GM19328 (cell line): ENCODE results near the gene PACSIN1.

Experiments
- ATAC-seq: cut with Tn5 transposase; IDR thresholded peaks from one replicate; pipeline ENCODE4 v1.9.1; 2021; ENCODE audit warnings: mild to moderate bottlenecking, moderate library complexity; ENCODE audit not compliant: unreplicated experiment

The PACSIN1 gene, protein sequence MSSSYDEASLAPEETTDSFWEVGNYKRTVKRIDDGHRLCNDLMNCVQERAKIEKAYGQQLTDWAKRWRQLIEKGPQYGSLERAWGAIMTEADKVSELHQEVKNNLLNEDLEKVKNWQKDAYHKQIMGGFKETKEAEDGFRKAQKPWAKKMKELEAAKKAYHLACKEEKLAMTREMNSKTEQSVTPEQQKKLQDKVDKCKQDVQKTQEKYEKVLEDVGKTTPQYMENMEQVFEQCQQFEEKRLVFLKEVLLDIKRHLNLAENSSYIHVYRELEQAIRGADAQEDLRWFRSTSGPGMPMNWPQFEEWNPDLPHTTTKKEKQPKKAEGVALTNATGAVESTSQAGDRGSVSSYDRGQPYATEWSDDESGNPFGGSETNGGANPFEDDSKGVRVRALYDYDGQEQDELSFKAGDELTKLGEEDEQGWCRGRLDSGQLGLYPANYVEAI

GRCh38 chr6:34465531-34466241 is at the start of gene PACSIN1:
Gene PACSIN1, plus strand, starts transcription at chr6:34466076. Its CDS starts 60,230 bp downstream, at chr6:34526306.
- ATAC-seq = no peak

- no peak for ATAC-seq
These were observed 49.0 kb upstream of the PACSIN1 start for GRCh38 chr6:34416877-34417371.

DNA sequence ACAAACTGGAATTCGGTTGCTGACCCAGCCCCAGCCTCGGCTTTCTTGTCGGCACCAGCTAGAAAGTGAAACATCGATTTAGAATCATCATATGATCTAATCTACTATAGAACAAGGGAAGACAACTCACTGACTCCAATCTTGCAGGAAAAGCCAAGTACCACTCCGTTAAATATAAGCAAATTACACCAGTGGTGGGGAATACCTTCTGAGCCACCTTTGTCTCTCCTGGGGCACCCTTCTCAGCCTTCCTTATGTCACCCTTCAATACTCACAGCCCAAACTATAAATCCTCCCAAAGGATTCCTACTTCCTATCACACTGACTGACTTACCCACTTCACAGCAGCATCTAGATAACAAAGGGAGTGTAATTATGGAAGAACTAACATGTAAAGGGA is 47.5 kb upstream of the PACSIN1 start:
- ATAC-seq = no peak

- ATAC-seq = no peak
These were observed 42.6 kb upstream of the PACSIN1 start for GRCh38 chr6:34423254-34423653.

- no peak for ATAC-seq
These were observed 41.4 kb upstream of the PACSIN1 start for GRCh38 chr6:34424200-34425131.

DNA sequence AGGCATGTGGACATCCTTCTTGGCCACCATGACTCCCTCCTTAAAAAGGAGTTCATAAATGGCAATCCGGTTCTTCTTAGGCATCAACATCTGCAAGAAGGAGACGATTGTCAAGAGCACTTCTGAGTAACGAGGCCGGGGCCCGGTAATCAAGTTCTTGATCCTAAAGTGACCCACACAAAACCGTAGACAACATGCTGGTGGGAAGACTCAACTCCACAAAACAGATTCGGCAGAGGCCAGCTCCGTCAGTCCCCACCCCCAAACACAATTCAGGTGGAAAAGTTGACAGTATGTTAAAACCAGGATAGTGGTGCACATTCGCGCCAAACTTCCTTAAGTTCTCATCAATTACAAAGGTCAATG is 40.8 kb upstream of the PACSIN1 start:
- ATAC-seq = no peak

GRCh38 chr6:34425498-34426410 is 40.1 kb upstream of the PACSIN1 start, which contains the start of gene RPS10:
Gene RPS10, minus strand, starts transcription at chr6:34426069. Its CDS starts 848 bp downstream, at chr6:34425221.
- no peak for ATAC-seq

DNA sequence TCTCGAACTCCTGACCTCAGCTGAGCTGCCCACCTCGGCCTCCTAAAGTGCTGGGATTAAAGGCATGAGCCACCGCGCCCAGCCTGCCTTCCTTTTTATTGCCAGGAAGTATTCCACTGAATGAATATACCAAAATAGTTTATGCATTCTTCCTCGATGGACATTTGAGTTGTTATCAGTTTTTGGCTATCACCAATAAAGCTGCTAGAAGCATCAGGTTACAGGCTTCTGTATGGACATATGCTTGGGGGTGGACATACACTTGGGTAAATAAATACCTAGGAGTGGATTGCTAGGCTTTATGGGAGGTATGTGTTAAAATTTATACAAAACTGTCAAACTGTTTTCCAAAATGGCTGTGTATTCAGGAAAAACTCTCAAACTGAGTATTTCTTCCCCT is 30.0 kb upstream of the PACSIN1 start:
- ATAC-seq = no peak

DNA sequence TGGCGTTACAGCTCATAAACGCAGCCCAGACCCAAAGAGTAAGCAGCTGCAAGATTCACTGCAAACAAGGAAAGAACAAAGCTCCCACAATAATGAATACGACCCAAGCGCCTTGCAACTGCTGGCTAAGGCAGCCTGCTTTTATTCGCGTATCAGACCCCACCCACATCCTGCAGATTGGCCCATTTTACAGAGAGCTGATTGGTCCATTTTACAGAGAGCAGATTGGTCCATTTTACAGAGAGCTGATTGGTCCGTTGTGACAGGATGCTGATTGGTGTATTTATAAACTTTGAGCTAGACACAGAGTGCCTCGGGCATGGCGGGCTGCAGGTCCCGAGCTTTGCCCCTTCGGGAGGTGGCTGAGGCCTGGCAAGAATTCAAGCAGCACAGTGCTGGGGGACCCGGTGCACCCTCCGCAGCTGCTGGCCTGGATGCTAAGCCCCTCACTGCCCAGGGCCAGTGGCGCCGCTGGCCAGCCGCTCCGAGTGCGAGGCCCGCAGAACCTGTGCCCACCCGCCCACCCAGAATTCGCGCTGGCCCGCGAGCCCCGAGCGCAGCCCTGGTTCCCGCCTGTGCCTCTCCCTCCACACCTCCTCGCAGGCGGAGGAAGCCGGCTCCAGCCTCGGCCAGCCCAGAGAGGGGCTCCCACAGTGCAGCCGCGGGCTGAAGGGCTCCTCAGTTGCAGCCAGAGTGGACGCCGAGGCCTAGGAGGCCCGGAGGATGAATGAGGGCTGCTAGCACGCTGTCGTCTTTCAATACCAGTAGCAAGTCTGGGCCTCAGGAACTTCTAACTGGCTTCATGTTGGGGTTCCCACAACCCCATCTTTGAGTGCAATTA is 28.9 kb upstream of the PACSIN1 start:
- no peak for ATAC-seq

- no peak for ATAC-seq
These were observed 28.3 kb upstream of the PACSIN1 start for GRCh38 chr6:34437644-34437970.

- no peak for ATAC-seq
These were observed 27.2 kb upstream of the PACSIN1 start for GRCh38 chr6:34438705-34439104.

GRCh38 chr6:34439442-34439841 is 26.4 kb upstream of the PACSIN1 start:
- ATAC-seq = no peak

DNA sequence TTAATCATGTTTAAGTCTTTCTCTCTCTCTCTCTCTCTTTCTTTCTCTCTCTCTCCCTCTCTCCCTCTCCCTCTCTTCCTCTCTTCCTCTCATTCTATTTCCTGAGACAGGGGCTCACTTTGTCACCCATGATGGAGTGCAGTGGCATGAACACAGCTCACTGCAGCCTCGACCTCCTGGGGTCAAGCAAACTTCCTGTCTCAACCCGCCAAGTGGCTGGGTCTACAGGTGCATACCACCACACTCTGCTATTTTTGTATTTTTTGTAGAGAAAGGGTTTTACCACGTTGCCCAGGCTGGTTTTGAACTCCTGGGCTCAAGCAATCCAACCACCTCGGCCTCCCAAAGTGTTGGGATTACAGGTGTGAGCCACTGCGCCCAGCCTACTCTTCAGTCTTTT is 24.4 kb upstream of the PACSIN1 start:
- no peak for ATAC-seq

GRCh38 chr6:34445313-34445860 is 20.5 kb upstream of the PACSIN1 start:
- ATAC-seq = no peak

DNA sequence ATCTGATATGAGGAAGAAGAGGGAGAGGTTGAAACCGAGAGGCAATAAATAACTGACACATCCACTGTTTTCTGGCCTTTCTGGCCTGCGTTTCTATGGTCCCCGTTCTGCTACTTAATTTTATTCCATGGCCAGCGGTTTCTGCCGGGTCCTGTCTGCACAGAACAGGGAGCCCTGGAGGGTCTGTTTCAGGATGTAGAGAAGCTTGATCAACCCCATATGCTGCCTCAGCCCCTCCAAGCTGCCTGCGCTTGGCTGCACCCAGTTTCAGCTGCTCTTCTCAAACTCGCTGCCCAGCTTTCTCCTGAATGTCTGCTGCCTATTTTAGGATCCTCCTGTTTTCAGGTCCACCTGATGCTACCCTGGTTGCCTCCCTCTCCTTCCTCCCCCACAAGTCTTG is 18.5 kb upstream of the PACSIN1 start:
- no peak for ATAC-seq

DNA sequence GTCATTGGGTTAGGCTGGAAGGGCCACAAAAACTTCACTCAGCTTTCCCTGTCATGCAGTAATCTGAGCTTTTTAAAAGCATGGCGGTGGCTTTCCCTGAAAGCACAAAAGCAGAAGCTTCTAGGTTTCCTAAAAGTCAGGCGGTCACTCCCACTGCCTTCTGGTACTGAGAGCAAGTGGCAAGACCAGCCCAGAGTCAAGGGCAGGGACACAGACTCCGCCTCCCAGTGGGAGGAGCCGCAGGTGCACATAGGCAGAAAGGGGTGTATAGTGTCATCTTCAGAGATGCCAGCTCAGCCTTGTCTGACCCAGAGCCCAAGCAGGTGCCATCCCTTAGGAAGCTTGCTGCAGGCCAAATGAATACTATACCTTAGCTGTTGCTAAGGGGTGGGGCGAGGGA is 18.0 kb upstream of the PACSIN1 start:
- ATAC-seq = no peak

DNA sequence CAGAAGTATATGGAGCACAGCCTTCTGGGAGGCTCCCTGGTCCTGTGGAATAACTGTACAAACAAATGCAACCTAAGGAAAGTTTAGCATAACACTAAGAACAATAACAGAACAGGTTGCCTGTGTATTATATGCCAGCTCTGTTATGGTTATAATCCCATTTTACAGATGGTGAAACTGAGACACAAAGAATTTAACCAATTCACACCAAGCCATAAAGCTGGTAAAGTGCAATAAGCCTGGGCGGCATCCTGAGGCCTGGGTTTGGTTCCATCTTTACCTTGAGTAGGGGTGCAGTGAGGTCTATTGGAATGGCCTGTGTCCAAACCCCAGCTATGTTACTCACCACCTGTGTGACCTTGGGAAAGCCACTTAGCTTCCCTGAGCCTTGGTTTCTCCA is 14.7 kb upstream of the PACSIN1 start:
- no peak for ATAC-seq

DNA sequence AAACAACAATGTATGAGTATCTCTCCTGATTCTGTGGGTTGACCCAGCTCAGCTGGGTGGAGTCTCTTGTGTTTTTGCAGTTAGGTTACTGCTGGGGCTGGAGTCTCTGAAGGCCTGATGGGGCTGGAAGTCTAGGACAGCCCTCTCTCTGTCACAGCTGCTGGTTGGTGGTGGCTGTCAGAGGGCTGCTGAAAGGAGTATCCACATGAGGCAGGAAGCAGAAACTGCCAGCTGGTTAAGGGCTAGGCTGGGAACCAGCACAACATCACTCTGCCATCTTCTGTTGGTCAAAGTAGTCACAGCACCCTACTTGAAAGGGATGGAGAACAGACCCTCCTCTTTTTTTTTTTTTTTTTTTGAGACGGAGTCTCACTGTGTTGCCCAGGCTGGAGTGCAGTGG is 10.0 kb upstream of the PACSIN1 start:
- ATAC-seq = no peak

- ATAC-seq = no peak
These were observed 8.5 kb upstream of the PACSIN1 start for GRCh38 chr6:34457382-34457741.
